HPDE6-E6E7 (cell line): Measurements from ENCODE around the gene CRIP3.
A peak's percentile ranks its signal among the peaks of the same experiment; 100 is the strongest.

Experiments used
- DNase-seq: peaks from one replicate; pipeline ENCODE4 v3.0.0; 2011; ENCODE audit warnings: missing footprints; ENCODE audit errors: extremely low spot score

CRIP3 gene

GRCh38 chr6:43290339-43290904 is 18.2 kb downstream of the CRIP3 start:
- DNase-seq, result no peak

GRCh38 chr6:43287717-43288679 is 20.6 kb downstream of the CRIP3 start:
- DNase-seq, result no peak

GRCh38 chr6:43286980-43287716 is 21.5 kb downstream of the CRIP3 start:
- no peak for DNase-seq

- DNase-seq, result no peak
Observed at GRCh38 chr6:43286456-43286979, 22.1 kb downstream of the CRIP3 start.

GRCh38 chr6:43285832-43286231 is 22.8 kb downstream of the CRIP3 start:
- no peak for DNase-seq

- no peak for DNase-seq
Observed at GRCh38 chr6:43284991-43285781, 23.4 kb downstream of the CRIP3 start.

GRCh38 chr6:43283905-43284304 is 24.7 kb downstream of the CRIP3 start:
- no peak for DNase-seq

- DNase-seq, result no peak
Observed at GRCh38 chr6:43283514-43283901, 25.1 kb downstream of the CRIP3 start.

GRCh38 chr6:43282636-43283513 is 25.8 kb downstream of the CRIP3 start:
- DNase-seq, result no peak

GRCh38 chr6:43282060-43282459 is 26.6 kb downstream of the CRIP3 start:
- no peak for DNase-seq

GRCh38 chr6:43280234-43280633 is 28.4 kb downstream of the CRIP3 start:
- no peak for DNase-seq

GRCh38 chr6:43278524-43279078 is 30.0 kb downstream of the CRIP3 start:
- peak; percentile 48 for DNase-seq

- no peak for DNase-seq
Observed at GRCh38 chr6:43277643-43278523, 30.7 kb downstream of the CRIP3 start.

- DNase-seq, result no peak
Observed at GRCh38 chr6:43277306-43277642, 31.4 kb downstream of the CRIP3 start.

- DNase-seq, result no peak
Observed at GRCh38 chr6:43276577-43277305, 31.9 kb downstream of the CRIP3 start.

- no peak for DNase-seq
Observed at GRCh38 chr6:43275801-43276576, 32.6 kb downstream of the CRIP3 start.

GRCh38 chr6:43274916-43275597 is 33.6 kb downstream of the CRIP3 start:
- no peak for DNase-seq
